Measurements from ENCODE around the gene KRTAP12-2. TPM values are rescaled to one million over a fixed set of nuclear protein-coding genes. Genes with fewer than 3 reads are reported as not detected.

Gene KRTAP12-2
- total and polyA plus RNA-seq, 4 experiments from 2014 or later = not detected

DNA sequence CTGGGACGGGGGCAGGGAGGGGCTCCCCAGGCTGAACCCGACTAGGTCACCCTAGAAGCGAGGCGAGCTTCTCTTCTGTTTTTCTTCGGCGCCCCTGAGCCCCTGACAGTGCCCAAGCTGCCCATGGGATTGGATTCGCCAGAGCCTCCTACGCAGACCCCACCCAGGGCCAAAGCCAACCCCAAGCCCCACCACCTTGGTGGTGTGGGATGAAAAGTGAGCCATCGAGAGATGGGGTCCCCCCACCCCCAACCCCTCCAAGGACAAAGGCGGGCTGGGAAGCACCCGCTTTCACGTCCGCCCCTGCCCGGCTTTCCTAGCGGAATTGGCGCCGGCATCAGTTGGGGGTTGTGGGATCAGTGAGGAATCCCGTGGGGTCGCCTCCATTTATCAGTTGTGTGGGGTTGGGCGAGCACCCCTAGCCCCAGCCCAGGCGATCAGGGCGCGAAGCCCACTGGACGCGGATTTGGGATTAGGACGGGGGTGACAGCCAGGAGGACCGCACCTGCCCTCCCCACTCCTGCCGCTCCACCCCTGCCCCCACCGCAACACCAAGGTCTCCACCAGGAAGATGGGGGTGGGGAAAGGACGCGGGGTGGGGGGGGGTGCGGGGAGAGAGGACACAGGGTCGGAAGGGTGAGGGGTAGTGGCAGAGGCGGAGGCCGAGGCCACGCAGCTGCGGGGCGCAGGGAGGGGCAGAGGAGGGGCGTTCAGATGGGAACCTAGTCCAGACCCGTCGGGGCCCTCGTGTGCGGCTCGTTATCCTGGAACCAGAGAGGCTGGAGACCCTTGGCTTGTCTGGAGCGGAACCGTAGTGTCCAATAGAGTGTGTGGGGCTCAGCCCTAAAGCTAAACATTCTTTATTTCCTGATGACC is 40.2 kb upstream of the KRTAP12-2 start:
- H3K4me3 Mint-ChIP-seq = no peak overlapping the region
- POLR2A ChIA-PET (ENCODE audit: partially characterized antibody) = no interaction called here
- H3K27me3 ChIP-seq (ENCODE audit: insufficient read depth, low read length) = peaks cover 66% of the 10 kb centered on the region

DNA sequence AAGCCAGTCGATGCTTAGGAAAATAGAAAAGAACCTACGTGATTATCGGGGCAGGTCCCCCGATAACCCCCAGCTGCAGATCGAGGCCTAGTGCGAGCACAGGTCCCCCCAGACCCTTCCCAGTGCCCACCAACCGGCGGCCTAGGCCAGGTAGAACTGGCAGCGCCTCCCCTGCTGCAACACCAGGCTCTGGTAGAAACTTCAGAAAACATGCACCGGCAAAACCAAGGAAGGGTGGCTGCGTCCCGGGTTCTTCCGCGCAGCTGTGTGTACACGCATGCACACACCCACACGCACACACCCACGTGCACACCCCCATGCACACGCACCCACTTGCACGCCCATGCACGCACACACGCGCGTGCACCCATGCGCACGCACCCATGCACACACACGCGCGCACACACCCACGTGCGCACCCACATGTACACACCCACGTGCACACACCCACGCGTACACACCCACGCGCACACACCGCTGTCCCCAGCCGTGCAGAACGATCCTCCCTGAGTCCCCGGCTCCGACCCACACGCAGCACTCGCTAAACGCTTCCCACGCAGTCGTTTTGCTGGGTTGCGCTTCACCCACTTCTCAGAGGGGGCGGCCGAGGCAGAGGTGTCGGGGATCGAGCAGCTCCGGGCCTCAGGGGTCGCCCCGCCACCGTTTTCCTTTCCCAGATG is 39.4 kb upstream of the KRTAP12-2 start:
- peaks cover 63% of the 10 kb centered on the region for H3K27me3 ChIP-seq (ENCODE audit: insufficient read depth, low read length)
- Mint-ChIP-seq H3K4me1 (peaks cover 12 to 38% (median 21%) of the 10 kb centered on the region in 4 donors), H3K27ac (peak overlapping the region in 1 of 7 donors; percentile 59)

More for the DNA sequence above, 40.2 kb upstream of the KRTAP12-2 start:
- no peaks in the 10 kb centered on the region for H3K9me3 ChIP-seq (ENCODE audit: control insufficient read depth in 1 of 2, low read length in 2 of 2)
- H3K27ac Mint-ChIP-seq = no peak overlapping the region
- peaks cover 16 to 45% (median 26%) of the 10 kb centered on the region in 4 donors for H3K4me1 Mint-ChIP-seq
- DNase-seq = no peak
- no peak overlapping the region for H3K27ac ChIP-seq (ENCODE audit: low read depth, low read length)
- H3K36me3 ChIP-seq (ENCODE audit: insufficient read depth, low read length) = no peaks in the 10 kb centered on the region
- H3K36me3 Mint-ChIP-seq = no peaks in the 10 kb centered on the region
- intact Hi-C loops (cut with micrococcal nuclease) = no loop called here
- CTCF ChIA-PET (ENCODE audit: partially characterized antibody) = no interaction called here
- H3K4me1 ChIP-seq (ENCODE audit: insufficient read depth, low read length) = peaks cover 39% of the 10 kb centered on the region
- no peak overlapping the region for H3K4me3 ChIP-seq (ENCODE audit: low read length in 2 of 2)
- H3K27me3 Mint-ChIP-seq = peaks cover 60 to 66% of the 10 kb centered on the region in 2 donors
- H3K9me3 Mint-ChIP-seq = peaks cover 0 to 24% (median 21%) of the 10 kb centered on the region in 8 donors

DNA sequence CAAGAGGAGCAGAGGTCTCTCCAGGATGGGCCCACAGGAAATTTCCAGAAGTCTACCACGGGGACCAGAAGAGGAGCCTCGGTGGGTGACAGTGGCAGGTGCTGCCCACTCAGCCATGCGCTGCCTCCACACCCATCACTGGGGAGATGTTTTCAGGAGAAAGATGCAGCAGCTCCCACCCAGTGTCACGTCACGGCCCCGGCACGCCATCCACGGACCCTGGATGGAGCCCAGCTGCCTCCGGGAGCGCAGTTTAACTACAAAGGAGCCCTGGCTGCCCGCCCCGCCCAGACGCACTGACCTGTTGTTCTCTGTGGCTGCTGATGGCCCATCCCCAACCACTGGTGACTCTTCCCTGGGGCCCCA is 37.9 kb upstream of the KRTAP12-2 start:
- Histone ChIP-seq H3K27ac (ENCODE audit: low read depth, low read length) (no peak overlapping the region), H3K27me3 (ENCODE audit: insufficient read depth, low read length) (peaks cover 50% of the 10 kb centered on the region), H3K4me3 (ENCODE audit: low read length in 2 of 2) (no peak overlapping the region), H3K36me3 (ENCODE audit: insufficient read depth, low read length) (no peaks in the 10 kb centered on the region), H3K9me3 (ENCODE audit: control insufficient read depth in 1 of 2, low read length in 2 of 2) (no peaks in the 10 kb centered on the region), H3K4me1 (ENCODE audit: insufficient read depth, low read length) (peaks cover 17% of the 10 kb centered on the region)
- Mint-ChIP-seq H3K27ac (no peak overlapping the region), H3K36me3 (no peaks in the 10 kb centered on the region), H3K27me3 (peaks cover 61 to 67% of the 10 kb centered on the region in 2 donors), H3K4me1 (peaks cover 4 to 23% (median 12%) of the 10 kb centered on the region in 4 donors), H3K4me3 (no peak overlapping the region), H3K9me3 (peaks cover 0 to 24% (median 21%) of the 10 kb centered on the region in 8 donors)
- CTCF ChIA-PET (ENCODE audit: partially characterized antibody) = no interaction called here
- POLR2A ChIA-PET (ENCODE audit: partially characterized antibody) = no interaction called here
- no peak for DNase-seq
- intact Hi-C loops (cut with micrococcal nuclease) = no loop called here

More for the DNA sequence above, 39.4 kb upstream of the KRTAP12-2 start:
- Mint-ChIP-seq H3K36me3 (no peaks in the 10 kb centered on the region), H3K9me3 (peaks cover 0 to 24% (median 21%) of the 10 kb centered on the region in 8 donors), H3K27me3 (peaks cover 63 to 69% of the 10 kb centered on the region in 2 donors), H3K4me3 (peak overlapping the region in 4 of 8 donors; percentile 15 to 51 (median 43))
- ChIA-PET POLR2A (ENCODE audit: partially characterized antibody) (no interaction called here), CTCF (ENCODE audit: partially characterized antibody) (no interaction called here)
- no peak for DNase-seq
- no peak overlapping the region for H3K27ac ChIP-seq (ENCODE audit: low read depth, low read length)
- intact Hi-C loops (cut with micrococcal nuclease) = no loop called here
- H3K4me1 ChIP-seq (ENCODE audit: insufficient read depth, low read length) = peaks cover 33% of the 10 kb centered on the region
- H3K36me3 ChIP-seq (ENCODE audit: insufficient read depth, low read length) = no peaks in the 10 kb centered on the region
- H3K4me3 ChIP-seq (ENCODE audit: low read length in 2 of 2) = no peak overlapping the region
- no peaks in the 10 kb centered on the region for H3K9me3 ChIP-seq (ENCODE audit: control insufficient read depth in 1 of 2, low read length in 2 of 2)

DNA sequence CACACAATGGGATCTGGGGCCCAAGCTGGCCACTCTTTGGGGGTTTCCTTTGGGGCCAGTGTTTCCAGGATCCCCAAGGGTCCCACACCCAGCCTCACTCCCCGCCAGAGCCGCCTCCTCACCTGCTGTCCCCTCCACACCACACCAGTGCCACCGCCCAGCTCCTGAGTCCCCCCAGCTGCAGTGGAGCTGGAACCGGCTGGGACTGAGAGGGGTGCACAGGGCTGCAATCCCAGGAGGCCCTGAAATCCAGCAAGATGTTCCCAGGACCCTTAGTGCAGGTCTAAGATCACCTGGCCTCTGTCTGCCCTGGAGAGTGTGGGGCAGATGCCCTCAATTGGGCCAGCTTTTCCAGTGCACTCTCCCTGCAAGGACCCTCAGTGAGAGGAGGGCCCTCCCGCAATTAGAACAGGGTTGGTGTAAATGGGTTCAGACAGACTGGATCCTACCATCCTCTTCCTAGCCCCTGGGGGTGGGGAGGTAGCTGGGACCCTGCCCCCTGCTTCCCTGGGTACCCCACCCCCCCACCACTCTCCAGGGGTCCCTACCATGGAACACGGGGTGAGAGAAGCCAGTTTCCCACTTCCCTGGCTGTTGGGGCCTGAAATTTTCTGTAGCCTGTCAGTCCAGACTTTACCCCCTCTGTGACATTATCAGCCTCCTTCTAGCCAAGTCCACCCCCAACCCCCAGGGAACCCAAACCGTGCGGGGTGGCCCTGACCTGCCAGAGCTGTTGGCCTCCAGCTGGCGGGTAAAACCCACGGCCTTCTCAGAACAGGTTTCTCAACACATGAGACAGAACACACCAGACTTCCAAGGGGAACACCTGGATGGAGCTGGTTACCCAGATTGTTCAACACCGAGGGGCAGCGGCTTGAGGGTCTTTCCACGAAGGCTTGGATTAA is 37.3 kb upstream of the KRTAP12-2 start:
- Histone ChIP-seq H3K4me3 (ENCODE audit: low read length in 2 of 2) (no peak overlapping the region), H3K36me3 (ENCODE audit: insufficient read depth, low read length) (no peaks in the 10 kb centered on the region), H3K27me3 (ENCODE audit: insufficient read depth, low read length) (peaks cover 48% of the 10 kb centered on the region), H3K9me3 (ENCODE audit: control insufficient read depth in 1 of 2, low read length in 2 of 2) (no peaks in the 10 kb centered on the region), H3K4me1 (ENCODE audit: insufficient read depth, low read length) (peaks cover 11% of the 10 kb centered on the region), H3K27ac (ENCODE audit: low read depth, low read length) (no peak overlapping the region)
- intact Hi-C loops (cut with micrococcal nuclease) = no loop called here
- Mint-ChIP-seq H3K27ac (no peak overlapping the region), H3K4me3 (no peak overlapping the region), H3K4me1 (peaks cover 2 to 17% (median 9%) of the 10 kb centered on the region in 4 donors), H3K36me3 (no peaks in the 10 kb centered on the region), H3K27me3 (peaks cover 58 to 65% of the 10 kb centered on the region in 2 donors), H3K9me3 (peaks cover 0 to 24% (median 21%) of the 10 kb centered on the region in 8 donors)
- ChIA-PET CTCF (ENCODE audit: partially characterized antibody) (no interaction called here), POLR2A (ENCODE audit: partially characterized antibody) (no interaction called here)
- DNase-seq = no peak

DNA sequence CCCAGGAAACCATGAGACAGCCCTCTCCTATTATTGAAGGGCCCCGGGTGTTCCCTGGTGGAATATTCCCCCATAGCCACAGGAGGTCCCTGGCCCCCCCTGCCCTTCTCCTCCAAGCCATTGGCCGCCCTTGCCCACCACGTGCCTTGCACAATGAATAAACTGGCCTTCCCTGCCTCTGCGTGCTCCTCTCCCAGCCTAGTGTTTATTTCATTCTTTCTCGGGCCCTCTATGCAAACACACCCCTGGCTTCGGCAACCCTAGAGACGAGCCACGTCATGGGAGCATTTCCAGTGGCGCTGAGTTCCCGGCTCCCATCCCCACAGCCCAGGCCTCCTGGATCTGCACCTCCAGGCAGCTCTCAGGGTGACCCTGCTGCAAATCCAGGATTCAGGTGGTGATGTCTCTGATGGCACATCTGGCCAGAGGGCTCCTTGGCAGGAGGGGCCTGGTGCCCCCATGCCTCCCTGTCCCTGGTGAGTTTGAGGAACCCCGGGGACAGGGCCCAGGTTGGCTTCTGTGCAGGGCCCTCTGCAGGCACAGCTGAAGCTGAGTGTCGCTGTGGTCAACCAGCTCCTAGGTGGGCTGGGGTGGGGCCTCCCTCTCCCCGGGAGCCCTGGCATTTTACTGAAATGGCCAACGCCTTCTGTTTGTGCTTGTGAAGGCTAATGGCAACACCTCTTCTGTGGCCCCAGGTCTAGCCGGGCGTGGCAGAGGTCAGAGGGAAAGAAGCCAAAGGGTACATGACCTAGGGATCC is 36.4 kb upstream of the KRTAP12-2 start:
- no peak overlapping the region for H3K4me3 Mint-ChIP-seq
- no peak for DNase-seq
- H3K4me1 Mint-ChIP-seq = peaks cover 0 to 12% (median 6%) of the 10 kb centered on the region in 4 donors
- intact Hi-C loops (cut with micrococcal nuclease) = no loop called here
- Histone ChIP-seq H3K4me3 (ENCODE audit: low read length in 2 of 2) (no peak overlapping the region), H3K36me3 (ENCODE audit: insufficient read depth, low read length) (no peaks in the 10 kb centered on the region), H3K4me1 (ENCODE audit: insufficient read depth, low read length) (peaks cover 3% of the 10 kb centered on the region), H3K27me3 (ENCODE audit: insufficient read depth, low read length) (peaks cover 42% of the 10 kb centered on the region), H3K9me3 (ENCODE audit: control insufficient read depth in 1 of 2, low read length in 2 of 2) (no peaks in the 10 kb centered on the region), H3K27ac (ENCODE audit: low read depth, low read length) (no peak overlapping the region)
- POLR2A ChIA-PET (ENCODE audit: partially characterized antibody) = no interaction called here
- peaks cover 58 to 64% of the 10 kb centered on the region in 2 donors for H3K27me3 Mint-ChIP-seq
- H3K27ac Mint-ChIP-seq = peak overlapping the region in 1 of 7 donors; percentile 30
- CTCF ChIA-PET (ENCODE audit: partially characterized antibody) = no interaction called here
- H3K9me3 Mint-ChIP-seq = peaks cover 0 to 24% (median 21%) of the 10 kb centered on the region in 8 donors
- no peaks in the 10 kb centered on the region for H3K36me3 Mint-ChIP-seq

DNA sequence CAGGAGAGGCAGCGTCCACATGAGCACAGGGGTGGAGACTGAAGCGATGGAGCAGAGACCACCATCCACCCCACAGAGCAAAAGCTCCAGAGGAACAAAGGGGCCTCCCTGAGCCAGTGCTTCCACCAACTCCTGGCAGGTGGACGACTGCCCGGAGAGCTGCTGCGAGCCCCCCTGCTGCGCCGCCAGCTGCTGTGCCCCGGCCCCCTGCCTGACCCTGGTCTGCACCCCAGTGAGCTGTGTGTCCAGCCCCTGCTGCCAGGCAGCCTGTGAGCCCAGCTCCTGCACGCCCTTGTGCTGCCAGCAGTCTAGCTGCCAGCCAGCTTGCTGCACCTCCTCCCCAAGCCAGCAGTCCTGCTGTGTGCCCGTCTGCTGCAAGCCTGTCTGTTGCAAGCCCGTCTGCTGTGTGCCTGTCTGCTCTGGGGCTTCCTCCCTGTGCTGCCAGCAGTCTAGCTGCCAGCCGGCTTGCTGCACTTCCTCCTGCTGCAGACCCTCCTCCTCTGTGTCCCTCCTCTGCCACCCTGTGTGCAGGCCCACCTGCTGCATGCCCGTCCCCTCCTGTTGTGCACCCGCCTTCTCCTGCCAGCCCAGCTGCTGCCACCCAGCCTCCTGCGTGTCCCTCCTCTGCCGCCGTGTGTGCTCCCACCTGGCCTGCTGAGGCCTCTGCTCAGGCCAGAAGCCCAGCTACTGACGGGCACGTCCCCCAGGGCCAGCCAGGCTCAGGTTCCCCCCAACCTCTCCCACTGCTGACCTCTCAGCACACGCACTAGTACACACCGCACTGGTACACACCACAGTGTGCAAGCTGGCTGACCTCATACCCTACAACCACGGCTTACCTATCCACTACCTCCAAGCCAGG is 35.6 kb upstream of the KRTAP12-2 start:
- Histone ChIP-seq H3K36me3 (ENCODE audit: insufficient read depth, low read length) (no peaks in the 10 kb centered on the region), H3K4me1 (ENCODE audit: insufficient read depth, low read length) (peaks cover under 1% of the 10 kb centered on the region), H3K4me3 (ENCODE audit: low read length in 2 of 2) (no peak overlapping the region), H3K9me3 (ENCODE audit: control insufficient read depth in 1 of 2, low read length in 2 of 2) (no peaks in the 10 kb centered on the region), H3K27me3 (ENCODE audit: insufficient read depth, low read length) (peaks cover 40% of the 10 kb centered on the region), H3K27ac (ENCODE audit: low read depth, low read length) (no peak overlapping the region)
- H3K36me3 Mint-ChIP-seq = no peaks in the 10 kb centered on the region
- peaks cover 0 to 24% (median 21%) of the 10 kb centered on the region in 8 donors for H3K9me3 Mint-ChIP-seq
- peaks cover 58 to 62% of the 10 kb centered on the region in 2 donors for H3K27me3 Mint-ChIP-seq
- H3K4me1 Mint-ChIP-seq = peaks cover under 1 to 16% (median 1%) of the 10 kb centered on the region in 4 donors
- POLR2A ChIA-PET (ENCODE audit: partially characterized antibody) = no interaction called here
- H3K27ac Mint-ChIP-seq = peak overlapping the region in 2 of 7 donors; percentile 23 to 30
- no peak for DNase-seq
- CTCF ChIA-PET (ENCODE audit: partially characterized antibody) = no interaction called here
- intact Hi-C loops (cut with micrococcal nuclease) = no loop called here
- H3K4me3 Mint-ChIP-seq = no peak overlapping the region

All from CD4-positive, alpha-beta memory T cell (primary cell).